Measurements from ENCODE around the gene AQP1. TPM values are rescaled to one million over a fixed set of nuclear protein-coding genes. Genes with fewer than 3 reads are reported as not detected.

The AQP1 gene
- total RNA-seq, 1 donor from 2014 or later, result 1,132 TPM

DNA sequence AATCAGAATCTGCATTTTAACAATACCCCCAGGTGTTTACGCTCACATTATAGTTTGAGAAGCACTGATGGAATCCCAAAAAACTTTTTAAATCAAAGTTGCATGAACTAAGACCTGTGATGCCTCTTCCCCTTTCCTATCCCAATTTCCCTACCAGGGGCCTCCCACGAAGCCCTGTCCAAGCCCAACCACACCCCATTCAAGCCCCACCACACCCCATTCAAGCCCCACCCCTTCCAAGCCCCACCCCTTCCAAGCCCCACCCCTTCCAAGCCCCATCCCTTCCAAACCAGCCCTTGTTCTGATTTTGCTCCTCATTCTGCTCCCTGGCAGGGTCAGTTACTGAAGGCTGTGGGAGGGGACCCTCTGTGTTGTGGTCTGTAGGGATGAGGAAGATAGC lies 9.8 kb upstream of the AQP1 start:
- H3K4me1 ChIP-seq, result peaks cover 41% of the 10 kb centered on the region
- ATAC-seq, result no peak
- H3K27me3 ChIP-seq, result no peaks in the 10 kb centered on the region
- intact Hi-C loops (cut with DNase I), result no loop called here
- no peak overlapping the region for H3K4me3 ChIP-seq
- TF ChIP-seq, protein P1, sequence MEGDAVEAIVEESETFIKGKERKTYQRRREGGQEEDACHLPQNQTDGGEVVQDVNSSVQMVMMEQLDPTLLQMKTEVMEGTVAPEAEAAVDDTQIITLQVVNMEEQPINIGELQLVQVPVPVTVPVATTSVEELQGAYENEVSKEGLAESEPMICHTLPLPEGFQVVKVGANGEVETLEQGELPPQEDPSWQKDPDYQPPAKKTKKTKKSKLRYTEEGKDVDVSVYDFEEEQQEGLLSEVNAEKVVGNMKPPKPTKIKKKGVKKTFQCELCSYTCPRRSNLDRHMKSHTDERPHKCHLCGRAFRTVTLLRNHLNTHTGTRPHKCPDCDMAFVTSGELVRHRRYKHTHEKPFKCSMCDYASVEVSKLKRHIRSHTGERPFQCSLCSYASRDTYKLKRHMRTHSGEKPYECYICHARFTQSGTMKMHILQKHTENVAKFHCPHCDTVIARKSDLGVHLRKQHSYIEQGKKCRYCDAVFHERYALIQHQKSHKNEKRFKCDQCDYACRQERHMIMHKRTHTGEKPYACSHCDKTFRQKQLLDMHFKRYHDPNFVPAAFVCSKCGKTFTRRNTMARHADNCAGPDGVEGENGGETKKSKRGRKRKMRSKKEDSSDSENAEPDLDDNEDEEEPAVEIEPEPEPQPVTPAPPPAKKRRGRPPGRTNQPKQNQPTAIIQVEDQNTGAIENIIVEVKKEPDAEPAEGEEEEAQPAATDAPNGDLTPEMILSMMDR (IDR thresholded peaks at IDR 0.05), result no peak
- DNase-seq, result no peak
- no peaks in the 10 kb centered on the region for H3K36me3 ChIP-seq
- peak overlapping the region; percentile 82 for H3K27ac ChIP-seq
- H3K9me3 ChIP-seq, result no peaks in the 10 kb centered on the region

DNA sequence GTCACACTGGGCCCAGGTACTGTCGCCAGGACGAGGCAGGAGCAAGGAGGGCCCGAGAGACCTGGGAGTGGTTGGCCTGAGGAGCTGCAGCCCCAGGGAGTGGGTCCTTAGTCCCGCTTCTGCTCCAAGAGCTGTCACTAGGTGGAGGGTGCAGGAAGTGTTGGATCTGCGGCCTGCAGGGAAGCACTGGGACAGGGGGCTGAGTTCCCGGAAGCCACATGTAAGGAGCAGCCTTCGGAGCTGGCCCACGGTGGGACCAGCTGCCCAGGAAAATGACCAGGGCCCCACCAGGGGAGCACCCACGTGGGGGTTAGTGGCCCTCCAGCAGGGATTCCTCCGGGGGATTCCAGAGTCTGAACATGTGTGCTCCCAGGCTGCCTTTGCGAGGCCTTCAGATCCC lies 9.2 kb upstream of the AQP1 start:
- H3K4me1 ChIP-seq, result peaks cover 43% of the 10 kb centered on the region
- no peaks in the 10 kb centered on the region for H3K9me3 ChIP-seq
- no peaks in the 10 kb centered on the region for H3K36me3 ChIP-seq
- TF ChIP-seq, protein P1 (IDR thresholded peaks at IDR 0.05), result no peak
- ATAC-seq (no peak), DNase-seq (no peak)
- peak overlapping the region; percentile 47 for H3K27ac ChIP-seq
- H3K27me3 ChIP-seq, result no peaks in the 10 kb centered on the region
- intact Hi-C loops (cut with DNase I), result no loop called here
- H3K4me3 ChIP-seq, result no peak overlapping the region

DNA sequence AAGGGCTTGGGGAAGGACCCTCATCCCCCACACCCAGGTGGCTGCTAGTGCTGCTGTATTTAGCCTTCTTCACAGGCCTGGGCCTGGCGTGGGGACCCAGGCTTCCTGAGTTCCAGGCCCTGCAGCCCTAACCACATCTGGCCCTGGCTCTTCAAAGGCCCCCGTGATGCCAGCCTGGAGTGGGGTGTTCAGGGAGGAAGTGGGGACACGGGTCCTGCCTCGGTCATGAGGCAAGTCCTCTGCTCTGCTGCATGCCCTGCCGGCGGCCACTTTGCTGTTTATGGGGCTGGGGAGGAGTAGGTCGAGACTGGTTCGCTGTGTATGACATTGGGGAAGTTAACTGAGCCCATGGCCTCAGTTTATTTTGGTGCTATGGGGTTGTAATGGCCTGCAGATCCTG lies 8.5 kb upstream of the AQP1 start:
- DNase-seq, result no peak
- Histone ChIP-seq H3K36me3 (no peaks in the 10 kb centered on the region), H3K4me1 (peaks cover 48% of the 10 kb centered on the region), H3K9me3 (no peaks in the 10 kb centered on the region), H3K27me3 (no peaks in the 10 kb centered on the region), H3K27ac (peak overlapping the region; percentile 47), H3K4me3 (no peak overlapping the region)
- ATAC-seq, result no peak
- intact Hi-C loops (cut with DNase I), result no loop called here
- TF ChIP-seq, protein P1 (IDR thresholded peaks at IDR 0.05), result no peak

DNA sequence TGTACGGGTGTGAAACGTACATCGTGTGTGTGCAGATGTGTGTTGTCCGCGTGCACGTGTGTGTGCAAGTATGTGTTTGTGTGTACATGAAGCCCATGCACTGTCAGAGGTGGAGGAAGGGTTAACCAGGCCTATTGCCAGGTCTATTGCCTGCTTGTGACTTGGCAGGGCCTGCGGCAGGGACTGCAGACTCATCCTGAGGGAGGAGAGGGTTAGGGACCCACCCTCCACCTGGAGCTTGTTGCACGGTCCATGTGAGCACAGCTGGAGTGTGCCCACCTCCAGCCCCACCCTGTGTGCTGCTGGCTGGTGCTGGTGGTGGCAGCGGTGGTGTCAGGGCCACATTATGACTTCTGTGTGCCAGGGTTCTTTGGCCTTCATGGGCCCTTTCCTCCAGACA lies 7.1 kb upstream of the AQP1 start:
- Histone ChIP-seq H3K36me3 (no peaks in the 10 kb centered on the region), H3K4me3 (no peak overlapping the region), H3K27ac (peak overlapping the region; percentile 58), H3K9me3 (no peaks in the 10 kb centered on the region), H3K27me3 (no peaks in the 10 kb centered on the region), H3K4me1 (peaks cover 47% of the 10 kb centered on the region)
- TF ChIP-seq, protein P1 (IDR thresholded peaks at IDR 0.05), result no peak
- intact Hi-C loops (cut with DNase I), result no loop called here
- no peak for ATAC-seq
- no peak for DNase-seq

DNA sequence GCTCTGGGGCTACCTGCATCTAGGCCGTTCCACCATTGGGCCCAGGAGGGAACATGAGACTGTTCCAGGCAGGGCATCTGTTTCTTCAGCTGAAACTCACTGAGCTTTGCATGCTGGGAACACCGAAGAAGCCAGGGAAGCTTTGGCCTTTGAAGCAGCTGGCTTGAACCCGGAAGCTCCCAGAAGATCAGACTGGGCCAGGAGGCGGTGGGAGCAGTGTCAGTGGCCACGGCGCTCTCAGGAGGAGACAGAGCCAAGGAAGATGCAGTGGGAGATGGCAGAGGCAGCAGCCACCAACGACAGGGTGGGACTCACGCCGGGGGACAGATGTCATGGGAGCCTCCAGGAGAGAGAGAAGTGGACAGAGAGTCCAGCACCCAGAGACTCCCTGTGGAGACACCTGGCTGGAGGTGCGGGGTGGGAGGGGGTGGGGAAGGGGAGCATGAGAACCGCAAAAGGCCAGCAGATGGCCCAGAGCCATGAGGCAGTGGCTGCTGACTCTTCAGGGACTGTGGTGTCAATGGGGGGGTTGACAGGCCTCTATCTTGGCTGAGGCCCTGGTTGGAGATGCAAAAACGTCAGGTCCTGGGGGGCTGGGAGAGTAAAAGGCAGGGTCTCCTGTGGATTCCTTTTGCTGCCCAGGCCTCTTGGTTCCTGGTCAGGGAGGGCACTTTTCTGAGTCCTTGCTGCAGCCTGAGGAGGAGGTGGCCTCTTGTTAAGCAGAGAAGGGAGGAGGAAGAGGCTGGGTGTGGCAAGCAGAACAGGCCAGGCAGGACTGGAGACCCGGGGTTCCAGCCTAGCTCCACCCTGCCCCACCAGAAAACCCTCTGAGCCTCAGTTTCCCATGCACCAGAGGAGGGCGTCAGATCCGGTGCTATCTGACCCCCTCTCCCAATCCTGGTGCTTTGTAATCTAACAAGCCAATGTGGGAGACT lies 6.3 kb upstream of the AQP1 start:
- Histone ChIP-seq H3K4me1 (peaks cover 50% of the 10 kb centered on the region), H3K9me3 (no peaks in the 10 kb centered on the region), H3K27me3 (no peaks in the 10 kb centered on the region), H3K4me3 (no peak overlapping the region), H3K36me3 (no peaks in the 10 kb centered on the region), H3K27ac (peak overlapping the region; percentile 58)
- TF ChIP-seq, protein P1 (IDR thresholded peaks at IDR 0.05), result no peak
- no peak for DNase-seq
- peak; percentile 5 for ATAC-seq
- intact Hi-C loops (cut with DNase I), result no loop called here

Data from upper lobe of right lung (tissue), 1 donor.